ENCODE results near the gene CCDC12. TPM values are rescaled to one million over a fixed set of nuclear protein-coding genes. Genes with fewer than 3 reads are reported as not detected.

The CCDC12 gene
- total RNA-seq, 1 donor from 2014 or later: 22.3 TPM

- DNase-seq (ENCODE audit: low read depth): no peak
Measured at GRCh38 chr3:46893763-46894162, 82.8 kb downstream of the CCDC12 start.

DNA sequence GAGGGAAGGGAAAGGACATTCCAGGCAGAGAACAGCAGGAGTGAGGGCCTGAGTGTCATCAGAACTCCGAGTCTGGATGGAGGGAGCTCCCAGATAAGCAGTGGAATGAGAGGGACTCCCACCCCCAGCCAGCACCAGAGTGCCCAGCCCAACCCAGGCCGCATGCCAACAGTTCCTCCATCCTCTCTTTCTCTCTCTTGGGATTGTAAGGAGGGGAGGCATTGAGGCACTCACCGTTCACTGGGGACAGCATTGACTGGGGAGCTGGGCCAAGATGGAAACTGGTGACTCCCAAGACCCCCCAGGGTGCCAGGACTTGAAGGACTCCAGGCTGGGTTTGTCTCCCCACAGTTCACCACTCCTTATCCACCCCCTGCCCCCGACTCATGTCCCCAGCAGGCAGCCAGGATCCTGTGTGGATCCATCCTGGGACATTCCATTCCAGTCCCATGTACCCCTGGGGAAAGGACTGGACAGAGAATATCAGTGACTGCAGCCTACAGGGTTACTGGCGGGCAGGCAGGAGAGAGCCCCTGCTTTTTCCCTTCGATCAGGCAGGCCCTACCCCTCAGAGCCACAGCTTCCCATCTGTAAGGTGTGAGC is 83.3 kb downstream of the CCDC12 start:
- DNase-seq (ENCODE audit: low read depth): no peak

GRCh38 chr3:46892285-46893145 is 84.0 kb downstream of the CCDC12 start:
- DNase-seq (ENCODE audit: low read depth): peak; percentile 68

DNA sequence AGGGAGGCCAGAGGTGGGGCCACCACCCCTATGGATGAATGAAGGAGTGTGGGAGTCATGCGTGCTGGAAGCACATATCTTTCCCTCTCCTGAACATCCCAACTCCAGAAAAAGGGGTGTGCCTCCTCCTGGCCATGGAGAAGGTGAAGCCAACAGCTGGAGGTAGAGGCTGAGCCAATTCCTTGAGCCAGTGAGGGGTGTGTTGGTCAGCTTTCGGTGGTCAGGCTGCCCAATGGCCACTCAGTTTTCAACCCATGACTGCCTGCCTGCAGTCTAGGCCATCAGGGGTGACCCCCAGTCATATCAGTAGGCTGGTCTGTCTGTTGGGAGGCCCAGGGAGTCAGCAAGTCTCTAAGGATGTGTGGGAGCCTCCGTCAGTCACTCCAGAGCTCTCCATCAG is 85.4 kb downstream of the CCDC12 start:
- no peak for DNase-seq (ENCODE audit: low read depth)

DNA sequence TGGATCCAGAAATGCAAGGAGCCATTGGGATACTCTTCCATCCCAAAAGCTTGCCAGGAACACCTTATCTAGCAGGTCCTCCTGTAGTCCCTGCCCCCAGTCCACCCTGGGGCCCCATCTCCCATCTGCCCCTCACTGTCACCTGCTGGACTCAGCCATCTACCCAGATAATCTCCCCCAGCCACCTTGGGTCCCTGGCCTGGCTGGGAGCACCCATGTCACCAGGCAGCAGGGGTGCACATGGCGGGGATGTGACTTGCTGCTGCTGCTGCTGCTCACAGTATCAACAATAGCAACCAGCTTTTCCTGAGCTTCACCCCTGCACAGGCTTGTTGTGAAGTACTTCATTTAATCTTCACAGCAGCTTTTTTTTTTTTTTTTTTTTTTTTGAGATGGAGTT is 86.4 kb downstream of the CCDC12 start:
- no peak for DNase-seq (ENCODE audit: low read depth)

GRCh38 chr3:46889381-46890110 is 87.0 kb downstream of the CCDC12 start:
- no peak for DNase-seq (ENCODE audit: low read depth)

GRCh38 chr3:46888705-46889104 is 87.8 kb downstream of the CCDC12 start:
- no peak for DNase-seq (ENCODE audit: low read depth)

DNA sequence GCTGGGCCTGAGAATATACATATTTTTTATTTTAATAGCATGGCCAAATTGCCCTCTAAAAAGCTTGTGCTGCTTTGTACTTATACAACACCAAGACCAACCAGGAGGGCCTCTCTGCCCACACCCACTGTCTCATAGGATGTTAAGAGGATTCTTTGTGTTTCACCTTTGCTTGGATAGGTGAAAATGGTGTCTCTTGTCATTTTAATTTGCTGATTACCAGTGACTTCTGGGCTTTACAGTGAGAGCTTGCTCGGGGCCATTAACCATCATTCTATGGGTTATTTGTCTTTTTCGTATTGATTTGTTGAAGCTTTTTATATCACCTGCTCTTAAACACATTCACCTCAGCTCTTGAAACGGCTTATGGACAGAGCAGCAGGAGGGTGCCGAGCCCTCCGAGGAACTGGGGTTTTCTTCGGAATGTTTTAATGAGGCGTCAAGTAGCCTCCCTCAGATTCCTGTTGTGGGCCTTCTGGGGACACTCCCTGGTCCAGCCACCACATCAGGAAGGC is 88.5 kb downstream of the CCDC12 start:
- DNase-seq (ENCODE audit: low read depth): no peak

DNA sequence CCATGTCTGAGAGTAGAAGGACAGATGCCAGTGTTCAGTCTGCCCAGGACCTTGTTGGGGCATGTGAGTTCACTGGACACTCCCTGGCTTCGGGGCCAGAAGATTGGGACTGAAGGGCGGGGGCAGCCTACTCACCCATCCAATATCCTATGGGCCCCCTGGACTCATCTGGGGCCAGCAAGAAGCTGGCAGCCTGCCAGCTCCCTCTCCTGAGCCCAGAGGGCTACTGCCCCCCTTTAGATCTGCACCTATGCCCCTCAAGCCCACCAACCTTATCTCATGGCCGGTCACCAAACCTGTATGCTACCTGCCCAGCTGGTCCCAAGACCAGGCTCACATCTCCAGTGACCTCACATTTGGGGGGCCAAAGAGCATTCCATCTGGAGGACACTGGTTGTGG is 90.9 kb downstream of the CCDC12 start:
- no peak for DNase-seq (ENCODE audit: low read depth)

DNA sequence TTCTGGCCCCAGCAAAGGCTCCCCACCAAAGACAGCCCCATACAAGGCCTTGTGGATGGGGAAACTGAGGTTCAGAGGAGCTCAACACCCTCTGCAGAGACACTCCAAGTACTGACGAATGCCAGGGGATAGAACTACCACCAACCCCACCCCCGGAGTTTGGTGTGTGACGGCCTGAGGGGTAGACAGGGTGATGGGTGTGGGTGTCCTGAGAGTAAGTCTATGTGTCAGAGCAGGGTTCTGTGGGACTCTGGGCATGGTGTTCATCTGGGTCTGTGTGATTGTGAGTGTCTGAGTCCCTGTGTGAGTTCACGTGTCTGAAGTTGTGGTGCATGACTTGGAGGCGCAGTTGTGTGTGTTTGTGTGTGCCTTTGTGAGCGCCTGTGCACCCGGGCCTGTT is 91.6 kb downstream of the CCDC12 start:
- DNase-seq (ENCODE audit: low read depth): no peak

DNA sequence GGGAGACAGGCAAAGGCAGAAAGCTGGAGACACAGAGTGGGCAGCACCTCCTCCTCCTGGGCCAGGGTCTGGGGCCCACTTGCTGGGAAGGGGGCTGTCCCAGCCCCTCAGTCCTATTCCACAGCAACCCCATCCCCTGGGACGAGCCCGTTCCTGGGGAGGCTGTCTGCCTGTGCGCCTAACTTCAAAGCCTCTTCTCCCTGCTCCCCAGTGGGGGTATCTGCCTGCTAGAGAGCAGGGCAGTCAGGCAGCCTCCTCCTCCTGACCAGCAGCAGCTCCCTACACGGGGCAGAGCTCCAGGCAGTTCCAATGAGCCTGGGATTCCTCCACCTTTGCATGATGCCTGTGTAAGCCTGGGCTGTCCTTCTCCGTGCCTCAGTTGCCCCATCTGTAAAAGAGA is 92.1 kb downstream of the CCDC12 start:
- DNase-seq (ENCODE audit: low read depth): no peak

- DNase-seq (ENCODE audit: low read depth): no peak
Measured at GRCh38 chr3:46883830-46884185, 92.7 kb downstream of the CCDC12 start.

DNA sequence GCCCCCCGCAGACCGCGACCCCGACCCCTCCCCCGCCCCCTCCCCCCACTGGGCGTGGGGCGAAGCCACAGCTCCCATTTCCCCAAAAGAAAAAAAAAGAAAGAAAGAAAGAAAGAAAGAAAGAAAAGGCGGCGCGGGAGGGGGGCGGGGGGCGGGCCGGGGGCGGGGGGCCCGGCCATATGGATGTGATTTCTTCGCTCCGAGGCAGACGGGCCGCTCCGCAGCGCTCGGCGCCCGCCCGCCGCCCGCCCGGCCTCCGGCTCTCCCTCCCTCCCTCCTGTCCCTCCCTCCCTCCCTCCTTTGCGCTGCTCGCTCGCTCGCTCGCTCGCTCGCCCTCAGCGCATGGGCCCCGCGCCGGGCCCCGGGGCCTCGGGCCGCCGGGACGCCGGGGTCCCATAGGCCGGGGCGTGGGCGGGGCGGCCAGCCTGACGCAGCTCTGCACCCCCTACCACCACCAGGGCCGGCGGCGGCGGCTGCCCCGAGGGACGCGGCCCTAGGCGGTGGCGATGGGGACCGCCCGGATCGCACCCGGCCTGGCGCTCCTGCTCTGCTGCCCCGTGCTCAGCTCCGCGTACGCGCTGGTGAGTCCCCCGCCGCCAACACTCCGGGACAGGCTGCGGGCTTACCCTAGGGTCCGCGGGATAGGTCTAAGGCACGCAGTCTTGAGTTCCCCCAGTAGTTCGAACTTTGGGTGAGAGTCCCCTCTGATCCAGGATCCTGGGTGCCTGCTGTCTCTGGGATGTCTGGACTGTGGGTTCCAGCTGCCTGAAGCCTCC is 93.3 kb downstream of the CCDC12 start:
- DNase-seq (ENCODE audit: low read depth): no peak

DNA sequence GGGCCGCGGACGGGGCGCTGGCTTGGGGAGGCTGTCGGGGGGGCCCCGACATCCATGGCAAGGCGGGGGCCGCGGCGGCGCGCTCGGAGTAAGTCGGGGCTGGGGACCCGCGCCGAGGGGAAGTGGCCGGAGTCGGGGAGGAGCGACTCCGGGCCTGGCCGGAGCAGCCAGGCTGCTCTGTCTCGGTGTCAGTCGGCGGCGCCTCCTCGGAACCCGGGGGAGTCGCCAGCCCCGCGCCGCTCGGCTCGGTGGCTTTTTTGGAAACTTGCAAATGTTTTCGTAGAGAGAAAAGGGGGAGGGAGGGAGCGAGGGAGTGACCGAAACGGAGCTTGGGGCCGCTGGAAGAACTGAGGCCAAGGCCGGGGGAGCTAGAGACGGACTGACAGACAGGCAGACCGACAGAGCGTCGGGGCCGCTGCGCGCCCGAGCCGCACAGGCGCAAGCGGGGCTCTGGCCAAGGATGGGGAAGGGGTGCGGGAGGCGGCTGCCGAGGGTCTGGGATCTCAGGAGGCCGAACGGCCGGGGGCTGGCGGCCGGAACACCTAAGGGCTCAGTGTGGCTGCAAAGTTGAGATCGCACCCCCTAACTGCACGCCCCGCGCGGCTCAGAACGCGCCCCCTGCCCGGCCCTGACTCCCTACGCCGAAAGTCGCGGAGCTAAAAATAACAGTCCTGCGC is 94.0 kb downstream of the CCDC12 start:
- no peak for DNase-seq (ENCODE audit: low read depth)

DNA sequence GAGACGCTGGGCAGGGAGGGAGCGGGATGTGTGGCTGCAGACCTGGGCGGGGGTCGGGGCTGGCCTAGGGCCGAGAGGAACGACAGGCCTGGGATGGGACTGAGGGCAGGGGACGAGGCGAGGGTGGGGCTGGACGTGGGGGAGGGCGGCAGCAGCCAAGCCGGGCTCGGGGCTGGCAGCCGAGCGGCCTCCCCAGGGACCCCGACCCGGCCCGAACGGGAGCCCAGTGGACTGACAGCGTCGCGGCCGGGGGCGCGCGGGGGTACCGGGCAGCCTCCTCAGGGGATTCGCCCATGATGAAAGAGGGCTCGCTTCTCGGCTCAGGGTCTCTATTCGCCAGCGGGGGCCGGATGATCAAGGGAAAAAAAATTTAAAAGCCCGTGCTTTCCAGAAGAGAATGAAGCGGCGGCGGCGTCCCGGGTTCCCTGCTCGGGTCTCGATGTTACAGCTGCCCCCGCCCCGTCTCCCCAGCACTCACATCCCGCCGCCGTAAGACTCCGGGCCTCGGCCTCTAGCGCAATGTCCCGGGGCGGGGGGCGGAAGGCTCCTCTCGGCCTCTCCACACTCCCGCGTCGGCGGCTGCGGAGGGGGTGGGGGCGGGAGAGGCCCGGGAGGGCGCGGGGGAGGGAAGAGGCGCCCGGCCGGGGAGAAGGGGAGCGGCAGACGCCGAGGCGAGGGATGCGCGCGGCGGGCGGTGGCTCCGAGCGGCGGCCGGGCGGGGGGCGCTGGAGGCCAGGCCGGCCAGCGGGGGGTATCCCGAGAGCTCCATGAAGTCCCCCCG is 94.8 kb downstream of the CCDC12 start:
- DNase-seq (ENCODE audit: low read depth): no peak

GRCh38 chr3:46880884-46881595 is 95.5 kb downstream of the CCDC12 start:
- DNase-seq (ENCODE audit: low read depth): no peak

GRCh38 chr3:46878781-46879436 is 97.6 kb downstream of the CCDC12 start:
- DNase-seq (ENCODE audit: low read depth): peak; percentile 90

- DNase-seq (ENCODE audit: low read depth): peak; percentile 30
Measured at GRCh38 chr3:46877406-46878125, 99.0 kb downstream of the CCDC12 start, which contains the start of gene PTH1R. Gene PTH1R (plus strand): TSS chr3:46877721. CDS start chr3:46883560, 5,839 bp downstream.

Measured in renal cortical epithelial cell (primary cell).